GM19025 (cell line): ENCODE results near the gene AK8.

ENCODE experiments used
- ATAC-seq: cut with Tn5 transposase; IDR thresholded peaks from one replicate; pipeline ENCODE4 v1.9.1; 2021; ENCODE audit warnings: mild to moderate bottlenecking, low read depth, moderate library complexity; ENCODE audit not compliant: unreplicated experiment

The AK8 gene, protein sequence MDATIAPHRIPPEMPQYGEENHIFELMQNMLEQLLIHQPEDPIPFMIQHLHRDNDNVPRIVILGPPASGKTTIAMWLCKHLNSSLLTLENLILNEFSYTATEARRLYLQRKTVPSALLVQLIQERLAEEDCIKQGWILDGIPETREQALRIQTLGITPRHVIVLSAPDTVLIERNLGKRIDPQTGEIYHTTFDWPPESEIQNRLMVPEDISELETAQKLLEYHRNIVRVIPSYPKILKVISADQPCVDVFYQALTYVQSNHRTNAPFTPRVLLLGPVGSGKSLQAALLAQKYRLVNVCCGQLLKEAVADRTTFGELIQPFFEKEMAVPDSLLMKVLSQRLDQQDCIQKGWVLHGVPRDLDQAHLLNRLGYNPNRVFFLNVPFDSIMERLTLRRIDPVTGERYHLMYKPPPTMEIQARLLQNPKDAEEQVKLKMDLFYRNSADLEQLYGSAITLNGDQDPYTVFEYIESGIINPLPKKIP

DNA sequence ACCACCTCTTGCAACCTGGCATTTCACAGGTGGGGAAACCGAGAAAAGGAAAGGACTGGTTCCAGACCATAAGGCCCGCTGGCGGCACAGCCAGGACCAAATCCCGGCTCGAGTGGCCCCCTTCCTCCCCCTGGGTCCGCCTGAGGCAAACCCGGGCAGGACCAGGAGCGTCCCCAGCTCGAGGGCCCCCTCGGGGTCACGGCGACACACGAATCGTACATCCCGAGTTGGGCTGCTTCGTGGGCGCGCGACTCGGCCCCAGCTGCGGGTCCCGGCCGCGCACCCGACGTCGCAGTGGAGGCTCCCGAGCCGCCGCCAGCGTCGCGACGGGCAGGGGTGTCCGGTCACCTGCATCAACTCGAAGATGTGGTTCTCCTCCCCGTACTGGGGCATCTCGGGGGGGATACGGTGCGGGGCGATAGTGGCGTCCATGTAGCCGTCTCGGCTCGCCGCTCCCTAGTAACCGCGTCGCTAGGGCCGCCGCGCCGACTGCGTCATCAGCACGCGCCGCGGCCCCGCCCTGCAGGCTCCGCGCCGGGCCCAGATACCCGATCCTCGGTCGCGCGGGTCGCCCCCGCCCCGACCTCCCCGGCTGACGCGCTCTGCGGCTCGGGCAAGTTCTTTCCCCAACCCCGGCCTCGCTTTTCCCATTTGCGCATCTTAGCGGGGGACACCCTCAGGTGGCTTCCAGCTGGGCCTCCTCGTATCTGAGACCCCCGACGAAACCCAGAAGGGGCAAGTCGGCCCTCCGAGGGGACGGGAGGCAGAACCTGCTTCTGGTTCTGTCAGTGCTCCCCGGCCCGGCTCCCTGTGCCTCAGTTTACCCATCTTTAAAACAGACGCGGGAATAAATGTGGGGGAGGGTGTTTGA, at the start of gene AK8:
TSS of gene AK8 (minus strand) at position 461 of the 871 bp plus-strand sequence. CDS start at position 432, 29 bp downstream.
- peak; percentile 69 for ATAC-seq

DNA sequence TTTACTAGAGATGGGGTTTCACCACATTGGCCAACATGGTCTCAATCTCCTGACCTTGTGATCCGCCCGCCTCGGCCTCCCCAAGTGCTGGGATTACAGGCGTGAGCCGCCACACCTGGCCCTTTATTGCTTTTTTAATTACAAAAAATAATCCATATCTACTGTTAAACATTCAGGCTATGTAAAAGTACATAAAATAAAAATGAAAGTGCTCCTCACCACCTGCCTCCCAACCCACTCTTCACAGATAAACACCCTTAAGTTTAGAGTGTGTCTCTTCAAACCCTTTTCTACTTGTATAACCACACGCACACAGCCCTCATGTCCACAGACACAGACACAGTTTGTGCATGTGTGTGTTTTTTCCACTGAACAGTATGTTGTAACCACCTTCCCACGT, 49.6 kb upstream of the AK8 start:
- no peak for ATAC-seq

DNA sequence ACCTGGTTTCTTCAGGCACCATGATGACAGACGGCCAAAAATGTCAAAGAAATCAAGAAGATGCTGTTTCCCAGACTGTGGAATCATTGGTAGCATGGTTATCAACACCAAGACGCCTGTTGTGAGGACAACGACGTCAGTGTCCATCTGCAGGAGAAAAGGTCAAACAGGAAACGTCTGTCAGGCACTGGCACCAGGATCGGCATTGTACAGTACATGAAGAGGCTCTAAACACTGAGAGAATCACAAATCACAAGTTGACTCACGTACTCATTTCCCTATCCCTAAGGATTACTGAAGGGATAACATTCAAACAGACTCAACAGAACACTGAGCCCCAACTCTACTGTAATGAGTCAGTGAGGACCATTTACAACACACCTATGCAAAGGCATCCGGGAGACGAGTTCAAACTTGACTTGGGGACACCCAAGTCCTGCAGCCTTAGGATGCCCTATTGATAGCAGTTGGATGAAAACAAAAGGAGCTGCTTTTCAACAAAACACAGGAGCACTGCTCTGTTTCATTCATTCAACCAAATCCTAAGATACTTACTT, 45.3 kb upstream of the AK8 start:
- ATAC-seq = no peak

DNA sequence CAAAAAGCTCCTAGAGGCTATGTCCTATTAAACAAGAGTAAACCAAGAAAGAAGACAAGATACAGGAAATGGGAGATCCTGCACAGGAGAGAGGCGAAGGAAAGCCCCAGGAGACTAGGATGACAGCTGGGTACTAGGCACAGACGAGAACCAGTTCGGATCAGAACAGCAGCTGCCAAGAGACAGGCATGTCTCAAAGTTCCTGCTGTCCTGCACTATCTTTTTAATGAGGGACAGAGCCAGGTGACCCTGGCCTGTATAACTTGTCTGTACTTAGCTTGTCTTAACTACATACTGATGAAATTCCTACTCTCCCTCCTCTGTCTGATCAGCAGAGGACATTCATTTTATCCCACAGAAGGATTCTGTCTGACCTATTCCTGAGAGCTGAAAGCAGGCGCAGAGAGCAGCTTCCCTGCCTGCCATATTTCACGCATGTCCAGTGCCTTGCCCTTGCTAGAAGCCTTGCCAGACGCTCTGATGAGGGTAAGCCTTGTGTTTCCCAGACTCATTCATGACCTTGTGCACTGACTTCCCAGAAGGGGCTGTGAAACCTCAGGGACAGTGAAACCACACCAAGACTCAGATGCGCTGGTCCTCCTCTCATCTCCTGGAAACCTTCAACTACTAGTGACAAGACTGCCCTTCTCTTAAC, 41.7 kb upstream of the AK8 start:
- ATAC-seq = no peak

DNA sequence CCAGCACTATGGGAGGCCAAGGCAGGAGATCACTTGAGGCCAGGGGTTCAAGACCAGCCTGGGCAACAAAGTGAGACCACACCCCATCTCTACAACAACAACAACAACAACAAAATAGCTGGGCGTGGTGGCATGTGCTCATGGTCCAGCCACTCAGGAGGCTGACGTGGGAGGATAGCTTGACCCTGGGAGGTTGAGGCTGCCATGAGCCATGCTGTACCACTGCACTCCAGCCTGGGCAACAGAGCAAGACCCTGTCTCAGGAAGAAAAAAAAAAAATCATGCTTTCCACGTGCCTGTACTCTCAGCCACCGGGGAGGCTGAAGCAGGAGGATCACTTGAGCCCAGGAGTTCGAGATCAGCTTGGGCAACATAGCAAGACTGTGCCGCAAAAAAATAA, 36.8 kb upstream of the AK8 start:
- ATAC-seq = no peak

DNA sequence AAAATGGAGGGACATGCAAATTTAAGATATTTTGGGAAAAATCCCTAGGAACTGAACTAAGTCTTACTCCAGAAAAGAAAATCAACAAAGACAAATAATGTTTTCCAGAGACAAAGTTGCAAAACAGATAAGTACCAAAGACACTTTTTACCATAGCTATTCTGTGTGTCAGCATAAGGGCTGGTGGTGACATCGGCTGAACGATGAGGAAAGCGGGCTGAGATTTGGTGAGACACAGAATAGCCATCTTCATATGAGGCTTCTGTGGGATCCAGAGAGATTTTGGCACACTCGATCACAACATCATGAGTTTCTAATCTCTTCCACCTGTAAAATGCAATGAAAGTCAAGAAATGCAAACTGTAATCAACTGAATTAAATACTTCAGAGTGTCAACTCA, 34.0 kb upstream of the AK8 start:
- ATAC-seq = no peak

DNA sequence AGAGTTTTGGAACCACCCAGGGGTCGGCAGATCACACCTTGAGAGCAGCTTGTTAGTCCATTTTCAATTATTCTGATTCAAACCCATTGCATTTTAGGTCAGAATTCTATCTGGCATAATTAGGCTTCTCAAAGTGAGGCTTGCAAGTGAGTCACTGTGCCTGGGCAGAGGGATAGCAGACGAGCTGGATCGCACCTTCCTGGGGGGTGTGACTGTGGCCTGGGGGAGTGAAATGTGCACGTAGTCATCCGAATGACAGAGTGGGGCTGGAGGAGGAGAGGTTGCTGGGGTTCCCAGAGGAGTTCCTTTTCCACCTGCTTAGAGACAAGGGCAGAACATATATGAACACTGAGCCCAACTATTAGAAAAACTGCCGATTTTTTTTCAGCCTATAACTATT, 32.3 kb upstream of the AK8 start:
- ATAC-seq = no peak

DNA sequence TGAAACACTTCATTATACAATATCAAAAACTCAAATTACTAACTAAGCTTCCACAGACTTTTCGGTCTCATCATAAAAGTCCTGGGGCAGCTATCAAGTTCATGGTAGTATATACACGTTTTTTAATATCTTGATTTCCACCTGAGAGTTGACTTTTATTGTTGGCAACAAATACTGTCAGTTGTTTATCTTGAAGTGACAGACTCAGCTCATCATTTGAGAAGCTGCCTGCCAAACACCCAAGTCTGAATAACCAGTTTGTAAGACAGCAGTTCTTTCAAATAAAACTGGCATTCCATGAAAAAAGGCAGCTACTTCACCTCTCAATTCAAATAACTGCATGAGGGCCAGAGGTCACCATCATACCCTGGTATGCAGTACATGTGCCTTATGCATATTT, 31.2 kb upstream of the AK8 start:
- no peak for ATAC-seq

DNA sequence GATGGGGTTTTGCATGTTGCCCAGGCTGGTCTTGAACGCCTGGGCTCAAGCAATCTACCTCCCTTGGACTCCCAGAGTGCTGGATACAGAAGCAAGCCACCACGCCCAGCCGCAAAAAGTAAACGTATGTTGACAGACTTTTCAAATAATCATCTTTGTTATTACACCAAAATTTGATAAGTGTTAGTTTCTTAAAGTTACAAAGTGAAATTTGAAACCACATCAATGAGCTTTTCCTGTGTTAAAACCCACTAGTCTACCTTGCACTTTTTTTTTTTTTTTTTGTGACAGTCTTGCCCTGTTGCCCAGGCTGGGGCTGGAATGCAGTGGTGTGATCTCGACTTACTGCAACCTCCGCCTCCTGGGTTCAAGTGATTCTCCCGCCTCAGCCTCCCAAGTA, 30.6 kb upstream of the AK8 start:
- no peak for ATAC-seq

DNA sequence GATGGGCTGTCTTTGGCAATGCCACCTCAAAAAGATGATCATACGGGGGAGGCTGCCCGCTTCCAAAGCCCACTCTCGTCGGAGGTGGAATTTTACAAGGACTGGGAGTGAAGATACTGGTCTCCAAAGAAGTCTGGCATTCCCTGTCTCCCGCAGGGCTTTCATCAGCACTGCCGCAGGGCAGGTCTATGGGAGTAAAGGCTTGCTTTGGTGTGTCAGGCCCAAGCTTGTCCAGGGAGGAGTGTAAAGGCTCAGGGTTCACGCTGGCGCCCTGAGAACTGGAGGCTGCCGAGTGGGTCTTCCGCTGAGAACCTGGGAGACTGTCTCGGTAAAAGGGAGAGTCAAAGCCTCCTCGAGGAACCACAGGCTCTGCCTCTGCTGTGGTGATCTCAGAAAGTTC, 27.6 kb upstream of the AK8 start:
- ATAC-seq = no peak

DNA sequence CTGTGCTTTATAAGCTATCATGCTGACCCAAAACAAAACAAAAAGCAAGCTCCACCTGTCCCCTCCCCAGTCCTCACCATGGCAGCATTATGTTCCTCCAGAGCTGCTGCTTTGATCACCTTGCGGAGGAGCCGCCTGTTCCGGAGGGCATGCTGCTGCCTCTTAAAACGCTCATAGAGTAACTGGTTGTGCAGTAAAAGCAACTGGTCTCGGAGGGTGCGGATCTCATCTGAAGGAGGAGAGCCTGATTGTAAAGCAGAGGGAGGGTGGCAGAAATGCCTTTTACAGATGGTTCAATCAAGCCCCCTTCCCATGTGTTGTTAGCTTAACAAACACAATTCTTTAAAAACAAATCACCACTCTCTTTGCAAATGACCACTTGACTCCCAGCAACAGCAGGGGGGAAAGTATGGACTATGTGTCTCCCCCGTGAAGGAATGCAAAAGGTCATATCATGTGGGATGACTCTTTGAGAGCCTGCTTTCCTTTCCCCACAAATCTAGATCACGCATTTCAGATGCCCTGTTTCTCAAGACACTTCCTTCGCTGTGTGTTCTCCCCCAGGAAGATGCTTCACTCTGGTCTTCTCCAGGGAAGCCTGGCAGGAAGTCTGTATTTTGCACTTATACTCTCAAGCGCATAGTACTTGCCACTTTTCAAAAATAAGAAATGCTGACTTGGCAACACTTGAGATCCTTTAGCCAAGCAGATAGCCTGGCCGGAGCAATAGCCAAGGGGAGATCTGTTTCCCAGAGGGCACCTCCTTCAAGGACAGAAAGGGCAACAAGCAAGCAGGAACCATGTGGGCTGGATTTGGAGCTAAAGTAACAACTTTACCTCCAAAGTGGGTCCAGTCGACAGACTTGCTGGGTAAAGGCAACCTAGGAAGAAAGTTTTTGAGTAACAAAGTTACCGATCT, 25.7 kb upstream of the AK8 start:
- ATAC-seq = no peak

DNA sequence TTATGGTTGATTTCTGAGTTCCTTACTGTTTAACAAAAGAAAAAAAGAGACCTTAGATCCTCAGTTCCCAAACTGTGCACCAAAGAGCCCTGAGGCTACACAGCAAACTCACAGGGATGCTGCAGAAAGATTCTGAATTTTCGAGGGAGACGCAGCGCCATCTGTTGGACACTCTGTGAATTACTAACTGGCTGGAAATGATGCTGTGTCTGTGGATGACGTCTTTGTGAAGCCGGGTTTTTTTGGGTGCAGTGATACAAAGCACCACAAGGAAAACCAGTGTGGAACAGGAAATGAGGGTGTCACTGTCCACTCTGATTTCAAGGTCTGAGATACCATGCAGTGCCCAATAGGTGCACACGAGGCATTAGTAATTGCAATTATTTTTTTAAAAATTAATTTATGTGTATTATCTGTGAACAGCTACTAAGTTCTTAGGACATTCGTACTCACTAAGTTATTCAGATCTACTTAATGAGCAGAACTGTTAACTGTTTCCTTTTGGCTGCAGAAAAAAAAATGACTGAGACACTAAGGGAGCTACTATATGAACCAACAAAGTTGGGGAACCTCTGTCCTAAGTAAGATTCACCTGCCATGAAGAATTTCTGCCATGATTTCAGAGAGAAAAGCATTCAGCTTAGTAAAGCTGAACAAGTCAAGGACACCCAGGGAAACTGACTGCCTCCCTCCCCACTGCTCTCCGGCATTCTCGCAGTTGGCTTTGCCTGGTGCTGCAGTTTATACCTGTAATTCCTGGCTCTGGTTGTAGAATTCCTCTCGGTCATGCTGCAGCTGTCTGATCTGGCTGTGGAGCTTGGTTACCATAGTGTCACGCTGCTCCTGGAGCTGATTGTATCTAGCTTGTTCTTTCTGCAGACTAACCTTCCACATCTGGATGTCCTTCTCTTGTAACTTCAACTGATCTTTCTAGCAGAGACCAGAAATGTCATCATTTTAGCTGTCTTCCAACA, 24.1 kb upstream of the AK8 start:
- no peak for ATAC-seq

DNA sequence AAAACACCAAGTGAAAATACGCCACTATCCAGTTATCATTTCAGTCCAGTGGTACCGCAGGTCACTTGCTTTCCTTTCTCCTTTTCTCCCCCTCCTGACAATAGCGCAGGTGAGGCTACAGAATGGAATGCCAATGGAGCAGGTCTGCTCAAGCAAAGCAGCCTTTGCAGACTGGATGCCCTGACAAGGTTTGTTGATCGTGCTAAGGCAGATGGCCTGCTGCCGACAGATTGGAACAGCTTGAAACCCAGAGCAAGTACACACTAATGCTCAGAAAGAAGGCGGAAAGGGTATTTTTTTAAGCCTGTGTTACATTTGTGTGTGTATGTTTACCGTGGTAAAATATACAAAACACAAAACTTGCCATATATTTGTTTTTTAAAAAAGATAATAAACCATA, 20.0 kb upstream of the AK8 start:
- ATAC-seq = no peak

DNA sequence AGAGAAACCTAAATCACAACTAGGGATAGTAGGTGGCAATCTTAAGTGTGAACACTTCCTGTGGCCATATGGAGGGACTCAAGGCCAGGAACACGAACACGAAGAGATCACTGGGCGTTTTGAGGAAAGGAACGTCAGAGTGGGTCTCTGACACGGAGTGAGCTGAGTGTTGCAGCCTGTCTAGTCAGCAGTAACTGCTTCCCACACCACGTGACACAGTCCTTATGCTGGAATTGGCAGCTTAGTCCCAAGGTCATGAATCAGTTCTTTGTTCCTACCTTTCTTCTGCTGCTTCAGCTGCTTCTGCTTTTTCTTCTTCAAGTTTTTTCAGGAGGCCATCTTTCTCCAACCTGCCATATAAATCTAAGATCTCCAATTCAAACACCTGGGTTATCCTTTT, 18.8 kb upstream of the AK8 start:
- ATAC-seq = no peak

DNA sequence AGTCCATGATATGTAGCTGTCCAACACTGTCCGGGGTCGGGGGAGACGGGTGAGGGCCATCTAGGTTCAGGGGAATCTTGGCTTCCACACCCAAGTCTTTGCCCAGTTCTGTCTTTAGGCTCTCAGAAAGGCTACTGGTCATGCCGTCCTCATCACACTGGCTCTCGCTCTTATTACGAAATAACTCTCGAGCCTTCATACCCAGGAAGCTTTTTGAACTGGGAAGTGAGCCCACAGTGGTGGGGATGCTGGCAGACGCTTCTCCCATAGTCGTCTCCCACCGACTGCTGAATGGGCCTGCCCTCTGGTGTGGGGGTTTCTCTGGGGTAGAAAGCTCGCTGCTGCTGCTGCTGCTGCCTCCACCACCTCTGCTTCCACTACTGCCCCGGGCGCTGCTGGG, 18.2 kb upstream of the AK8 start:
- no peak for ATAC-seq

DNA sequence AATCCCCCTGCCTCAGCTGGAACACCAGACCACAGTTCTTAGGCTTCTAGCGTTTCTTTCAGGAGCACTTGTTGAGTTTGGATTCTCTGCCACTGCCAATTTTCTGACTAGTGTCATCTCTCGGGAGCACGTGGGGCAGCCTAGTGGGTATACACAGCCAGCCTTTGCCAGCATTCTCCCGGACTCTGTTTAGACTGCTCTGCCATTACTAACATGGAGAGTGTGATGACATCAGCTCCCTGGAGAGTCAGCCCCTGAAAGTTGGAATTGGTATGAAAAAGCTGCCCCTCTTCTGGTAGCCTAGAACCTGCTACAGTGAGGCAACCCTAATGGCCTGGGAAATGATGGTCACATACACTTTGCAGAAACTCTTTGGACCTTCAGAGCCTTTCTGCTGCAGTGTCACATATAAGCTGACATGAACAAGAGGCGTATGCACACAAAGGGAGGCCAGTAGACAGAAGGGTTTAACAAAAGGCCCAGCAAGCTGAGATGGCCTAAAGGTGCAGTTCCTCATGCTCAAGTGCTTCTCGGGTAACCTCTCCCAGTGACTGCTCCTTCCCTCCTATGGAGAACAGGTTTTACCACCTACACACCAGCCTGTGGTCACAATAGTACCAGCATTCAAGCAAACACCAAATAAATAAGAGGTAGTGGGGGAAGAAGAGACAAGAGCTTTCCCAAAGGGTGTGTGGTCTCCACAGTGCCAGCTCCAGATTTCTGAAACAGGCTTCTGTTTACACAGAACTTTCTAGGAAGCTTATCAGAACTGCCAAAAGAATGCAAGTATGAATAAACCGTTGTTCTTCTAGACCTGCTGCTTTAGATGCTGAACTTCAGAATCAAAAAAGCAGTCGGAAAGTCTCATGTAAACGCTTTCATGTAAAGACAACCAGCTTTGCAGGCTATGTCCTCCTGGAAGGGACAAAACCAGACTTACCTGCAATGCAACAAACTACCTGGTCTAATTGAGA, 17.1 kb upstream of the AK8 start:
- no peak for ATAC-seq

DNA sequence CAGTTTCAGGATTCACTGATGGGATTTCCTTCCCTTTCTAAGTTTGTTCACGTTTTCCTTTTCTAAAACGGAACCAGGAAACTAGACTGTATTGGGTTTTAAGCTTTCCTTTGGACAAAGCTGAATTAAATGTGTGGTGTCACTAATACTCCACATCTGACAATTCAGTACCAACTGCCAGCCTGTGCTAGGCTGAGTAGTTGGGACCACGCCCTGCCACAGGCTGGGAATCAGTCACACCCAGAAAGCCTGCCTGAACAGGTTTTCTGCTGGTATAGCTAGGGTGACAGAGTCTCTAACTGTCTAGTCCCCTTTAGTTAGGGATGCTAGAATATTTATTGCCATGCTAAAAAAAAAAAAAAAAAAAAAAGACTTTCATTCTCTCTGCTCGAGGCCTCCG, 16.3 kb upstream of the AK8 start:
- no peak for ATAC-seq

DNA sequence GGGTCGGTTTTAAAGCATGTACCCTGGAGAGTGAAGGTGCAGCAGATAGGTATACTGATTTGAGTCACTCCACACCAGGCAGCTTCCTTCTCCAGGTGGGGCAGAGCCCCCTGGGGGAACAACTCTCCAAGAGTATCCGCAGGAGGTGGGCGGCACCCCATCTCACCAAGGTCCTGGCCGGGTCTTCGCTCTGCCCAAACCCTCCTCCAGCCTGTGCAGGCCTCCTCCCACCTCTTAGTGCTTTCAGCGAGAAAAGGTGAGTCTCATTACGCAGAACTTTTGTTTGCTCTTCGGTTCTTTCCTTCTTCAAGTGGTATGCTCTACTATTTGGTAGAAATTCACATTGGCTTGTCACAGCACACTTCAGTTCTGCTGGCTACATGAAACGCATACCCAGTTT, 14.3 kb upstream of the AK8 start:
- ATAC-seq = no peak
